PC-3 (cell line): ENCODE results near the gene ASB12. TPM values are rescaled to one million over a fixed set of nuclear protein-coding genes. Genes with fewer than 3 reads are reported as not detected.

ENCODE experiments used
- ATAC-seq: fragments of 200-7000 bp; cut with Tn5 transposase; 2 replicates; pipeline ENCODE4 v1.9.1; 2020; ENCODE audit warnings: mild to moderate bottlenecking, moderate library complexity
- BruUV-seq: library from RNA; stranded (reverse); fragments of 400-500 nt; replicated peaks from 2 replicates; lab custom pipeline; 2021; lab: Mats Ljungman, UMichigan
- CTCF ChIA-PET: fragments of 300-600 bp; sonication (Branson Sonifier 250); formaldehyde crosslinking; loops from one replicate; lab custom pipeline; 2022; ENCODE audit warnings: antibody characterized with exemption; lab: Charles Lee
- POLR2A ChIA-PET: fragments of 300-600 bp; sonication (Branson Sonifier 250); formaldehyde crosslinking; loops from one replicate; lab custom pipeline; 2022; ENCODE audit warnings: antibody characterized with exemption; ENCODE audit not compliant: unreplicated experiment; lab: Charles Lee
- DNase-seq: peaks from one replicate; pipeline ENCODE4 v3.0.0-alpha.2; 2015
- H2AFZ ChIP-seq: fragments of 300-600 bp; sonication (generic); 2 replicates; pipeline ENCODE4 v1.6.0; 2016; ENCODE audit warnings: antibody characterized with exemption, low read length
- H3F3A ChIP-seq: fragments of 300-600 bp; sonication (generic); one replicate; pipeline ENCODE4 v1.6.0; 2017; ENCODE audit warnings: antibody characterized with exemption, low read length, control low read depth, mild to moderate bottlenecking; ENCODE audit not compliant: unreplicated experiment
- H3K27ac ChIP-seq: fragments of 300-600 bp; sonication (generic); 2 replicates; pipeline ENCODE4 v1.5.1; 2016; ENCODE audit warnings: mild to moderate bottlenecking, low read length
- H3K27me3 ChIP-seq: fragments of 300-600 bp; sonication (generic); 2 replicates; pipeline ENCODE4 v1.6.1; 2016; ENCODE audit warnings: low read length, mixed read lengths
- H3K36me3 ChIP-seq: fragments of 300-600 bp; sonication (generic); 2 replicates; pipeline ENCODE4 v1.6.1; 2016; ENCODE audit warnings: low read depth, mixed run types, low read length, mixed read lengths
- H3K4me1 ChIP-seq: fragments of 300-600 bp; sonication (generic); 2 replicates; pipeline ENCODE4 v1.5.1; 2016; ENCODE audit warnings: low read length; ENCODE audit not compliant: insufficient read depth
- H3K4me2 ChIP-seq: fragments of 300-600 bp; sonication (generic); 2 replicates; pipeline ENCODE4 v1.6.0; 2016; ENCODE audit warnings: low read length
- H3K4me3 ChIP-seq: fragments of 300-600 bp; sonication (generic); 2 replicates; pipeline ENCODE4 v1.5.1; 2016; ENCODE audit warnings: mild to moderate bottlenecking, low read length, mixed read lengths
- H3K79me2 ChIP-seq: fragments of 300-600 bp; sonication (generic); 2 replicates; pipeline ENCODE4 v1.6.1; 2017; ENCODE audit warnings: low read length, mixed read lengths
- H3K9ac ChIP-seq: fragments of 300-600 bp; sonication (generic); 2 replicates; pipeline ENCODE4 v1.6.0; 2016; ENCODE audit warnings: mild to moderate bottlenecking, low read length
- H3K9me2 ChIP-seq: fragments of 300-600 bp; sonication (generic); replicated peaks from 2 replicates; pipeline ENCODE4 v1.6.1; 2016; ENCODE audit warnings: mixed run types, low read length, mixed read lengths
- H3K9me3 ChIP-seq: fragments of 300-600 bp; sonication (generic); 2 replicates; pipeline ENCODE4 v1.6.1; 2016; ENCODE audit warnings: low read length, mixed read lengths
- H4K20me1 ChIP-seq: fragments of 300-600 bp; sonication (generic); 2 replicates; pipeline ENCODE4 v1.6.1; 2016; ENCODE audit warnings: low read length, mixed read lengths
- CTCF ChIP-seq: fragments of 300-600 bp; sonication (generic); conservative IDR thresholded peaks from 2 replicates; pipeline ENCODE4 v1.5.1; 2017; ENCODE audit warnings: antibody characterized with exemption, low read depth, mild to moderate bottlenecking, low read length
- EZH2 ChIP-seq: fragments of 300-600 bp; sonication (generic); IDR thresholded peaks from one replicate; pipeline ENCODE4 v1.6.1; 2017; ENCODE audit warnings: antibody characterized with exemption, mild to moderate bottlenecking, low read length; ENCODE audit not compliant: unreplicated experiment
- EZH2phosphoT487 ChIP-seq: fragments of 300-600 bp; sonication (generic); IDR thresholded peaks from 2 replicates; pipeline ENCODE4 v1.6.1; 2018; ENCODE audit warnings: mild to moderate bottlenecking, antibody characterized with exemption, low read length, borderline replicate concordance
- intact Hi-C: fragments of 100-400 bp; cut with micrococcal nuclease; formaldehyde crosslinking; loops from 2 replicates; pipeline ENCODE4 v1.9.0; 2023
- total RNA-seq: library from RNA; depleted of rRNA; stranded (reverse); fragments of >200 nt; gene quantifications from 2 replicates; pipeline ENCODE4 v1.2.3, GENCODE V29; 2014

ASB12 gene
- total RNA-seq, 1 experiment from 2014 or later = not detected

- POLR2A ChIA-PET = no interaction called here
- Histone ChIP-seq H3K9me3 (no peaks in the 10 kb centered on the region), H3K4me1 (no peaks in the 10 kb centered on the region), H3K79me2 (no peaks in the 10 kb centered on the region), H3K4me2 (no peak overlapping the region), H3K27ac (no peak overlapping the region), H3K9ac (no peak overlapping the region), H3K9me2 (no peaks in the 10 kb centered on the region), H3K27me3 (no peaks in the 10 kb centered on the region), H3K4me3 (no peak overlapping the region), H4K20me1 (no peaks in the 10 kb centered on the region), H2AFZ (no peak overlapping the region), H3F3A (no peaks in the 10 kb centered on the region), H3K36me3 (no peaks in the 10 kb centered on the region)
- CTCF ChIA-PET = no interaction called here
- TF ChIP-seq EZH2 (no peak), EZH2phosphoT487 (no peak), CTCF (no peak)
- ATAC-seq (no peak), DNase-seq (no peak)
- intact Hi-C loops = no loop called here
- BruUV-seq = no TSS peak
Observed at GRCh38 chrX:64192673-64193072, 37.7 kb downstream of the ASB12 start.

GRCh38 chrX:64192040-64192439, 38.4 kb downstream of the ASB12 start:
- Histone ChIP-seq H3K36me3 (no peaks in the 10 kb centered on the region), H3K9me2 (no peaks in the 10 kb centered on the region), H3K4me1 (no peaks in the 10 kb centered on the region), H3K4me2 (no peak overlapping the region), H3K27ac (no peak overlapping the region), H3K9me3 (no peaks in the 10 kb centered on the region), H4K20me1 (no peaks in the 10 kb centered on the region), H3K4me3 (no peak overlapping the region), H3K79me2 (no peaks in the 10 kb centered on the region), H3K9ac (no peak overlapping the region), H3F3A (no peaks in the 10 kb centered on the region), H3K27me3 (no peaks in the 10 kb centered on the region), H2AFZ (no peak overlapping the region)
- BruUV-seq = no TSS peak
- ChIA-PET POLR2A (no interaction called here), CTCF (no interaction called here)
- intact Hi-C loops = no loop called here
- DNase-seq (no peak), ATAC-seq (no peak)
- no peak for TF ChIP-seq CTCF

- H3K27me3 ChIP-seq = no peaks in the 10 kb centered on the region
- no peak for DNase-seq
- H3K36me3 ChIP-seq = no peaks in the 10 kb centered on the region
- no peak for ATAC-seq
- H3K9me2 ChIP-seq = no peaks in the 10 kb centered on the region
- H3K4me2 ChIP-seq = no peak overlapping the region
- H3K4me3 ChIP-seq = no peak overlapping the region
- TF ChIP-seq CTCF = no peak
- TF ChIP-seq EZH2 = no peak
- no peak for TF ChIP-seq EZH2phosphoT487
- ChIA-PET CTCF (no interaction called here), POLR2A (no interaction called here)
- H3K79me2 ChIP-seq = no peaks in the 10 kb centered on the region
- no peaks in the 10 kb centered on the region for H3K4me1 ChIP-seq
- H3K27ac ChIP-seq = no peak overlapping the region
- no peaks in the 10 kb centered on the region for H4K20me1 ChIP-seq
- intact Hi-C loops = no loop called here
- no peaks in the 10 kb centered on the region for H3F3A ChIP-seq
- H3K9me3 ChIP-seq = no peaks in the 10 kb centered on the region
- H2AFZ ChIP-seq = no peak overlapping the region
- no TSS peak for BruUV-seq
- no peak overlapping the region for H3K9ac ChIP-seq
Observed at GRCh38 chrX:64191281-64192010, 39.0 kb downstream of the ASB12 start.
